ENCODE results near the gene NTHL1. TPM values are rescaled to one million over a fixed set of nuclear protein-coding genes. Genes with fewer than 3 reads are reported as not detected.

Gene NTHL1
- total and polyA plus RNA-seq, 2 of the 4 experiments (the other 2 are of a cell fraction): 22.8 to 28.0 TPM

GRCh38 chr16:2071454-2072202 is 24.0 kb upstream of the NTHL1 start:
- no peak overlapping the region for H3K56ac ChIP-seq (ENCODE audit: extremely low read depth, insufficient read depth, low read length)
- no peaks in the 10 kb centered on the region; a peak in 2 of 4 replicates for H3K79me1 ChIP-seq (ENCODE audit: low read depth in 1 of 2, low read length in 2 of 2)
- no peak overlapping the region for H4K5ac ChIP-seq (ENCODE audit: low read depth, low read length)
- ChIA-PET CTCF (no interaction called here), POLR2A (ENCODE audit: unreplicated experiment) (no interaction called here)
- H2BK15ac ChIP-seq (ENCODE audit: low read depth, low read length): no peak overlapping the region
- no peaks in the 10 kb centered on the region; the same call in 1 of the 2 replicates for H4K20me1 ChIP-seq (ENCODE audit: insufficient read depth, low read length)
- intact Hi-C loops (cut with micrococcal nuclease): no loop called here
- no peak overlapping the region for H3K14ac ChIP-seq (replicated peaks; ENCODE audit: low read depth, low read length)
- H2BK5ac ChIP-seq (ENCODE audit: low read depth, low read length, poor library complexity, severe bottlenecking): no peak overlapping the region
- H3K4me2 ChIP-seq (ENCODE audit: low read depth, low read length): no peak overlapping the region
- no peaks in the 10 kb centered on the region for H3K4me1 ChIP-seq (ENCODE audit: control insufficient read depth, insufficient read depth, low read length)
- TF ChIP-seq MAZ (IDR thresholded peaks at IDR 0.05; ENCODE audit: borderline replicate concordance, low read depth, low read length) (no peak), CEBPB (IDR thresholded peaks at IDR 0.05; ENCODE audit: low read depth, low read length) (no peak), SMC3 (IDR thresholded peaks at IDR 0.05; ENCODE audit: low read depth, low read length) (no peak), FOS (IDR thresholded peaks at IDR 0.05; ENCODE audit: low read depth, low read length) (no peak), CTCF (conservative IDR thresholded peaks at IDR 0.05; ENCODE audit: low read depth, low read length) (no peak), POLR2A (IDR thresholded peaks at IDR 0.05; ENCODE audit: low read depth, low read length) (no peak), RFX5 (IDR thresholded peaks at IDR 0.05; ENCODE audit: low read depth, low read length) (no peak)
- no peak overlapping the region for H2BK120ac ChIP-seq (ENCODE audit: low read depth, low read length)
- dilution Hi-C loops (cut with HindIII; ENCODE audit: low sequenced_read_pairs, unreplicated experiment): no loop called here
- ATAC-seq (ENCODE audit: low read depth) (no peak; the same call in 1 of the 2 replicates), DNase-seq (no peak)
- H3K23ac ChIP-seq (ENCODE audit: low read depth, low read length): no peak overlapping the region
- no TSS peak for BruUV-seq (replicated peaks)
- H2AK5ac ChIP-seq (ENCODE audit: low read depth, low read length): no peak overlapping the region
- no peak overlapping the region for H3K9ac ChIP-seq (ENCODE audit: low read depth, low read length)
- peaks cover 62% of the 10 kb centered on the region for H3K36me3 ChIP-seq (ENCODE audit: control insufficient read depth, insufficient read depth, low read length)
- H3K27me3 ChIP-seq (ENCODE audit: control insufficient read depth, insufficient read depth, low read length): no peaks in the 10 kb centered on the region
- H2AK9ac ChIP-seq (replicated peaks; ENCODE audit: low read depth, low read length, poor library complexity): peak overlapping the region; percentile 1
- no peak overlapping the region for H4K8ac ChIP-seq (ENCODE audit: low read depth in 2 of 2, low read length in 2 of 2)
- no peak overlapping the region for H3K4ac ChIP-seq (ENCODE audit: low read depth, low read length)
- no peak overlapping the region for H3K18ac ChIP-seq (ENCODE audit: low read depth, low read length)
- 0 out of 2 replicates have a peak, but pooled peaks cover 2% of the 10 kb centered on the region for H3K9me1 ChIP-seq (ENCODE audit: insufficient read depth, low read length)
- no peak overlapping the region for H3K27ac ChIP-seq (ENCODE audit: insufficient read depth, low read length)
- no peak overlapping the region for H2BK20ac ChIP-seq (ENCODE audit: low read depth, low read length)
- peak overlapping the region; percentile 17 for H2AFZ ChIP-seq (replicated peaks; ENCODE audit: low read length, poor library complexity)
- WGBS, 2 experiments (ENCODE audit: extremely low coverage in 2 of 2, insufficient read length in 1 of 2): 90% methylated on average over 12 of the region's 34 CpGs; no CpG with 5 or more reads in 1 of the 2 experiments
- no peak overlapping the region for H4K91ac ChIP-seq (ENCODE audit: insufficient read depth, low read depth, low read length)
- no peak overlapping the region for H3K4me3 ChIP-seq (ENCODE audit: insufficient read depth, low read depth, low read length)
- in situ Hi-C loops (cut with MboI; ENCODE audit: low sequenced_read_pairs): no loop called here
- no peaks in the 10 kb centered on the region for H3K9me3 ChIP-seq (ENCODE audit: control insufficient read depth, insufficient read depth, low read length)
